Mesenchymal stem cell (in vitro differentiated cells and primary cell): ENCODE measurements around the gene NUP93.

Source experiments
- DNase-seq: peaks from one replicate; pipeline ENCODE4 v3.0.0-alpha.2; 2013
- H2AFZ ChIP-seq: one replicate; pipeline ENCODE4 v1.6.1; 2013; ENCODE audit warnings: low read depth, mild to moderate bottlenecking, control low read depth, inconsistent platforms, low read length, moderate library complexity
- H2AK5ac ChIP-seq: 2 replicates; pipeline ENCODE4 v1.6.1; 2013; ENCODE audit warnings: low read length, moderate library complexity, mild to moderate bottlenecking, inconsistent platforms; ENCODE audit not compliant: severe bottlenecking
- H2BK120ac ChIP-seq: one replicate; pipeline ENCODE4 v1.6.1; 2013; ENCODE audit warnings: low read depth, mild to moderate bottlenecking, inconsistent platforms, low read length, moderate library complexity
- H2BK12ac ChIP-seq, 2 experiments: one replicate each; pipeline ENCODE4 v1.6.1; 2013; ENCODE audit warnings: inconsistent platforms in 2 of 2, low read length in 2 of 2, mild to moderate bottlenecking in 2 of 2, moderate library complexity in 2 of 2, control low read depth in 1 of 2
- H2BK15ac ChIP-seq: one replicate; pipeline ENCODE4 v1.6.1; 2013; ENCODE audit warnings: mild to moderate bottlenecking, low read depth, inconsistent platforms; ENCODE audit not compliant: poor library complexity, severe bottlenecking
- H2BK5ac ChIP-seq: 2 replicates; pipeline ENCODE4 v1.6.1; 2013; ENCODE audit warnings: low read depth, mild to moderate bottlenecking, low read length, control low read depth, inconsistent platforms; ENCODE audit not compliant: poor library complexity, severe bottlenecking
- H3K14ac ChIP-seq, 2 experiments: one replicate each; pipeline ENCODE4 v1.6.1; 2013; ENCODE audit warnings: inconsistent platforms in 2 of 2, low read length in 2 of 2, control low read depth in 1 of 2, mild to moderate bottlenecking in 1 of 2, moderate library complexity in 1 of 2
- H3K18ac ChIP-seq, 2 experiments: one replicate each; pipeline ENCODE4 v1.6.1; 2013; ENCODE audit warnings: inconsistent platforms in 2 of 2, low read length in 2 of 2, control low read depth in 1 of 2, low read depth in 1 of 2, mild to moderate bottlenecking in 1 of 2
- H3K23ac ChIP-seq, 2 experiments: one replicate each; pipeline ENCODE4 v1.6.1; 2013; ENCODE audit warnings: inconsistent platforms in 2 of 2, low read length in 2 of 2, mild to moderate bottlenecking in 2 of 2, moderate library complexity in 2 of 2, control low read depth in 1 of 2
- H3K27ac ChIP-seq: 2 replicates; pipeline ENCODE4 v1.5.1; 2013; ENCODE audit warnings: mild to moderate bottlenecking, moderate library complexity, low read length, control low read depth, inconsistent platforms; ENCODE audit not compliant: poor library complexity, severe bottlenecking
- H3K27me3 ChIP-seq, 2 experiments: 2 replicates each; pipeline versions ENCODE4 v1.6.1 to v1.7.0; 2013; ENCODE audit warnings: low read length in 2 of 2, mild to moderate bottlenecking in 2 of 2, moderate library complexity in 2 of 2, control low read depth in 1 of 2, inconsistent platforms in 1 of 2; ENCODE audit not compliant: control insufficient read depth in 1 of 2, insufficient read depth in 1 of 2
- H3K36me3 ChIP-seq, 2 experiments: 2 replicates each; pipeline versions ENCODE4 v1.6.1 to v1.7.0; 2013; ENCODE audit warnings: low read length in 2 of 2, control low read depth in 1 of 2, inconsistent platforms in 1 of 2, low read depth in 1 of 2, mild to moderate bottlenecking in 1 of 2; ENCODE audit not compliant: insufficient read depth in 2 of 2, control insufficient read depth in 1 of 2
- H3K4ac ChIP-seq, 2 experiments: one replicate each; pipeline ENCODE4 v1.6.1; 2013; ENCODE audit warnings: inconsistent platforms in 2 of 2, low read length in 2 of 2, mild to moderate bottlenecking in 2 of 2, moderate library complexity in 2 of 2, control low read depth in 1 of 2, low read depth in 1 of 2
- H3K4me1 ChIP-seq: 2 replicates; pipeline ENCODE4 v1.6.1; 2013; ENCODE audit warnings: low read depth, low read length, control low read depth; ENCODE audit not compliant: control insufficient read depth, insufficient read depth
- H3K4me2 ChIP-seq: 2 replicates; pipeline ENCODE4 v1.6.1; 2013; ENCODE audit warnings: low read length, mild to moderate bottlenecking, inconsistent platforms; ENCODE audit not compliant: poor library complexity, severe bottlenecking
- H3K4me3 ChIP-seq, 2 experiments: 2 replicates each; pipeline versions ENCODE4 v1.5.1 to v1.7.0; 2013; ENCODE audit warnings: low read length in 2 of 2, mild to moderate bottlenecking in 2 of 2, control low read depth in 1 of 2, low read depth in 1 of 2; ENCODE audit not compliant: insufficient read depth in 1 of 2
- H3K79me1 ChIP-seq: replicated peaks from 2 replicates; pipeline ENCODE4 v1.6.1; 2013; ENCODE audit warnings: mild to moderate bottlenecking, control low read depth, low read length, inconsistent platforms; ENCODE audit not compliant: poor library complexity, severe bottlenecking
- H3K9ac ChIP-seq: 2 replicates; pipeline ENCODE4 v1.7.0; 2013; ENCODE audit warnings: mild to moderate bottlenecking, low read length, moderate library complexity
- H3K9me3 ChIP-seq: 2 replicates; pipeline ENCODE4 v1.7.0; 2013; ENCODE audit warnings: mild to moderate bottlenecking, low read length; ENCODE audit not compliant: control insufficient read depth
- H4K8ac ChIP-seq: one replicate; pipeline ENCODE4 v1.6.1; 2013; ENCODE audit warnings: inconsistent platforms, mild to moderate bottlenecking, low read length, moderate library complexity
- H4K91ac ChIP-seq: one replicate; pipeline ENCODE4 v1.6.1; 2013; ENCODE audit warnings: mild to moderate bottlenecking, low read length, inconsistent platforms
- WGBS: methylation state at CpG from one replicate; pipeline ENCODE4 v1.1.7; 2013; ENCODE audit warnings: mixed read lengths; 5-methylcytosine and 5-hydroxymethylcytosine counted together

Gene NUP93

DNA sequence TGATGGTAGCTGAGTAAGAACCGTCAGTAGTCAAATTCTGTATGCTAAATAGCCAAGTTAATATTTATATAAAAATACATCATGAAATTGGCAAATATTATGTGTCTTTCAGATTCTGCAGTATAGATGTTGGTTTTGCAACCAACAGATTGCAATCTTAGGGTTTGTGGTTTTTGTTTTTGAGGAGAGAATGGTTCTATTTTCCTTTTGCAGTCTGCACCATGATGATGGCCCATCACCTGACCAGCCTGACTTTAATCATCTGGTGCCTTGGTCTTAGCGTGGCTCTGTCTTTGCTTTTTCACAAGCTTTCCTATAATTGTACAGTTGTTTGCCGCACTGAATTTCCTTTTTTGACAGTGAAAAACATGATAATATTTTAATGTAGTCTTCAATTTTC is 50.7 kb downstream of the NUP93 start:
- no peak overlapping the region for H2BK120ac ChIP-seq
- H2BK5ac ChIP-seq, result no peak overlapping the region
- H4K91ac ChIP-seq, result no peak overlapping the region
- peaks cover 33% of the 10 kb centered on the region for H3K79me1 ChIP-seq
- no peak for DNase-seq
- H3K4me1 ChIP-seq, result no peaks in the 10 kb centered on the region
- no peaks in the 10 kb centered on the region for H3K27me3 ChIP-seq
- H3K14ac ChIP-seq, result no peak overlapping the region
- no peak overlapping the region for H4K8ac ChIP-seq
- no peaks in the 10 kb centered on the region for H3K36me3 ChIP-seq
- H3K27ac ChIP-seq, result no peak overlapping the region
- H2AK5ac ChIP-seq, result no peak overlapping the region
- no peak overlapping the region for H3K23ac ChIP-seq
- H3K9ac ChIP-seq, result no peak overlapping the region
- no peaks in the 10 kb centered on the region for H3K9me3 ChIP-seq
- H3K18ac ChIP-seq, result no peak overlapping the region
- no peak overlapping the region for H2BK15ac ChIP-seq
- H2AFZ ChIP-seq, result no peak overlapping the region
- H3K4ac ChIP-seq, result no peak overlapping the region
- WGBS, result 100% methylated on average over 1 of the region's 3 CpGs
- H2BK12ac ChIP-seq, result no peak overlapping the region
- H3K4me3 ChIP-seq, result no peak overlapping the region
- no peak overlapping the region for H3K4me2 ChIP-seq

- Histone ChIP-seq H3K14ac (no peak overlapping the region), H2BK120ac (no peak overlapping the region), H2BK15ac (no peak overlapping the region), H3K79me1 (peaks cover 31% of the 10 kb centered on the region), H3K36me3 (no peaks in the 10 kb centered on the region), H2BK12ac (no peak overlapping the region), H2AK5ac (no peak overlapping the region), H3K18ac (peak overlapping the region in 1 of 2 experiments; percentile 23), H3K9me3 (no peaks in the 10 kb centered on the region), H3K23ac (no peak overlapping the region), H4K91ac (no peak overlapping the region), H4K8ac (no peak overlapping the region), H2BK5ac (no peak overlapping the region), H3K4ac (no peak overlapping the region), H3K4me2 (no peak overlapping the region), H3K27me3 (no peaks in the 10 kb centered on the region), H3K27ac (no peak overlapping the region), H3K4me1 (no peaks in the 10 kb centered on the region), H2AFZ (no peak overlapping the region), H3K9ac (no peak overlapping the region), H3K4me3 (no peak overlapping the region)
- no peak for DNase-seq
- WGBS, result 79% methylated on average over 6 of the region's 6 CpGs
These were observed 51.6 kb downstream of the NUP93 start for GRCh38 chr16:56781528-56781961.

GRCh38 chr16:56783344-56783743 is 53.4 kb downstream of the NUP93 start:
- no peak overlapping the region for H2BK120ac ChIP-seq
- H4K8ac ChIP-seq, result no peak overlapping the region
- no peak overlapping the region for H3K14ac ChIP-seq
- no peaks in the 10 kb centered on the region for H3K36me3 ChIP-seq
- H2BK12ac ChIP-seq, result no peak overlapping the region
- no peak overlapping the region for H3K4me3 ChIP-seq
- no peak overlapping the region for H2AFZ ChIP-seq
- H4K91ac ChIP-seq, result no peak overlapping the region
- no peak overlapping the region for H2BK15ac ChIP-seq
- H3K4me2 ChIP-seq, result no peak overlapping the region
- H3K4me1 ChIP-seq, result peaks cover 2% of the 10 kb centered on the region
- H3K4ac ChIP-seq, result no peak overlapping the region
- WGBS, result 97% methylated on average over 5 of the region's 5 CpGs
- H2BK5ac ChIP-seq, result no peak overlapping the region
- H3K9me3 ChIP-seq, result no peaks in the 10 kb centered on the region
- peak overlapping the region; percentile 21 for H2AK5ac ChIP-seq
- H3K79me1 ChIP-seq, result peaks cover 29% of the 10 kb centered on the region
- H3K18ac ChIP-seq, result no peak overlapping the region
- no peak overlapping the region for H3K9ac ChIP-seq
- DNase-seq, result no peak
- H3K27ac ChIP-seq, result no peak overlapping the region
- H3K23ac ChIP-seq, result no peak overlapping the region
- H3K27me3 ChIP-seq, result no peaks in the 10 kb centered on the region

GRCh38 chr16:56785317-56785716 is 55.4 kb downstream of the NUP93 start:
- Histone ChIP-seq H2AFZ (no peak overlapping the region), H3K9me3 (no peaks in the 10 kb centered on the region), H4K8ac (no peak overlapping the region), H4K91ac (no peak overlapping the region), H3K9ac (no peak overlapping the region), H3K4me3 (no peak overlapping the region), H3K4me2 (no peak overlapping the region), H2BK15ac (no peak overlapping the region), H3K14ac (no peak overlapping the region), H3K27ac (no peak overlapping the region), H3K79me1 (peaks cover 30% of the 10 kb centered on the region), H2BK120ac (no peak overlapping the region), H3K4ac (no peak overlapping the region), H3K36me3 (no peaks in the 10 kb centered on the region), H3K27me3 (no peaks in the 10 kb centered on the region), H2BK12ac (no peak overlapping the region), H2AK5ac (no peak overlapping the region), H3K18ac (no peak overlapping the region), H3K4me1 (peaks cover 2% of the 10 kb centered on the region), H3K23ac (no peak overlapping the region), H2BK5ac (no peak overlapping the region)
- WGBS, result 100% methylated on average over 4 of the region's 6 CpGs
- DNase-seq, result no peak
